ENCODE data around the gene PYCARD. TPM values are rescaled to one million over a fixed set of nuclear protein-coding genes. Genes with fewer than 3 reads are reported as not detected.

PYCARD gene
- total RNA-seq, 1 donor from 2014 or later = 2.9 TPM

DNA sequence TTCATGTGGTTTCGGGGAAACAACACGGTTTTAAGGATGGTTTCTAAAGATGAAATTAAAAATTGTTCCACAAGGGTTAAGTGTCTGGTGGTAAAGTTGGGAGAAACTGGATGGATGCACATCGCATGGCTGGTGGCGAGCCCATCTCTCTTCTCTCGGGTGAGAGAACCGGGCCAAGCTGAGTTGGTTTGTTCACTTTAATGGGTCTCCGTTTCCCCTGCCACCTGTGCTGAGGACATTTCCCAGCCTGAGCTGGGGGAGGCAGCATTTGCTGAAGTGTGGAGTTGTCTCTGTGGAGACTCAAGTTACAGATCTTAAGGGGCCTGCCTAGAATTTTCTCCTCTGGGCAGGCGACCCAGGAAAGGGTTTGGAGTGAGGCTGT, 14.8 kb downstream of the PYCARD start:
- H3K4me3 Mint-ChIP-seq (ENCODE audit: unreplicated experiment) = no peak overlapping the region
- TF ChIP-seq CTCF (IDR thresholded peaks at IDR 0.05) = no peak
- peaks cover 28% of the 10 kb centered on the region for H3K4me1 Mint-ChIP-seq (ENCODE audit: low read depth)
- H3K36me3 Mint-ChIP-seq (ENCODE audit: low read depth) = peaks cover 84% of the 10 kb centered on the region
- no peaks in the 10 kb centered on the region for H3K27me3 Mint-ChIP-seq (ENCODE audit: low read depth)
- peak; percentile 43 for DNase-seq (ENCODE audit: low spot score)
- H3K9me3 Mint-ChIP-seq (ENCODE audit: low read depth) = no peaks in the 10 kb centered on the region
- H3K27ac Mint-ChIP-seq (ENCODE audit: unreplicated experiment) = no peak overlapping the region

DNA sequence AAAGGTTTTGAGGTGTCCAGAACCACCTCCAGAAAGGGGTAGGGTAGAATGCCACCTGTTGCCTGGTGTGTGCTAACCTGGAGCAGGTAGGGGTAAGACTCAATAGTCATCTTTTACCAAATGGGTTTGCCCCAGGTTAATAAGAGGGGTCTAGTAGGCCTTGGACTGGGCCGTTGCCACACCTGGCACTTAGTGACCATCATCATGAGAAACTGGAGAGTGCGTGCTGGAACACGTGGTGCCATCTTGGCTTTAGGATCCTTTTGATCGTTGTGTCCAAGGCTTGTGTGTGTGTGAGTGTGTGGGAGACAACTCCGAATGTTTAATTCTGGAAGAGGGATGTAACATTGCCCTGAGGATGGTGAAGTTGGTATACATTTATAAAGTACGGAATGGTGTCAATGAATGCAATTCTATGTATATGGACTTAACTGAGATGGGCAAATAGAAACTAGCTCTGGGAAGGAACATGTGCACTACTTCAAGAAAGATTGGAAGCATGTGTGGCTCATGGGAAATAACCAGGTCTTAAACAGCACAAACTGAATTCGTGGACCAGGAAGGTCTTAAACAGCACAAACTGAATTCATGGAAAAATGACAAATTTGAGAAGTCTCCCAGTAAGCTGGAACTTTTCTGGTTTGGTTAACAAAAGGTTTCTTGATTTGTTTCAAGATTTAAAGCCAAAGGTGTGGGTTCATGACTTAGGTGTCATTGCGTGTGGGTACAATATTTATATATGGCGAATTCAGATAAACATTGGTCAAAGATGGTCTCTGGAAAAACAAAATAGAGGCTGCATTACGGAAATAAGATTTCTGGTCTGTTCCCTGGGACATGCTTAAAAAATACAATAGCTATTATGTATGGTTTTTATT, 15.4 kb downstream of the PYCARD start:
- H3K9me3 Mint-ChIP-seq (ENCODE audit: low read depth) = no peaks in the 10 kb centered on the region
- no peak overlapping the region for H3K4me3 Mint-ChIP-seq (ENCODE audit: unreplicated experiment)
- H3K36me3 Mint-ChIP-seq (ENCODE audit: low read depth) = peaks cover 88% of the 10 kb centered on the region
- TF ChIP-seq CTCF (IDR thresholded peaks at IDR 0.05) = no peak
- H3K27me3 Mint-ChIP-seq (ENCODE audit: low read depth) = no peaks in the 10 kb centered on the region
- DNase-seq (ENCODE audit: low spot score) = peak; percentile 12
- peaks cover 35% of the 10 kb centered on the region for H3K4me1 Mint-ChIP-seq (ENCODE audit: low read depth)
- no peak overlapping the region for H3K27ac Mint-ChIP-seq (ENCODE audit: unreplicated experiment)

GRCh38 chr16:31186176-31186575, 16.4 kb downstream of the PYCARD start:
- no peaks in the 10 kb centered on the region for H3K27me3 Mint-ChIP-seq (ENCODE audit: low read depth)

GRCh38 chr16:31185339-31185738, 17.2 kb downstream of the PYCARD start:
- no peak for TF ChIP-seq CTCF (IDR thresholded peaks at IDR 0.05)
- H3K4me1 Mint-ChIP-seq (ENCODE audit: low read depth) = peaks cover 45% of the 10 kb centered on the region
- peak overlapping the region; percentile 18 for H3K27ac Mint-ChIP-seq (ENCODE audit: unreplicated experiment)
- peaks cover 75% of the 10 kb centered on the region for H3K36me3 Mint-ChIP-seq (ENCODE audit: low read depth)
- no peak overlapping the region for H3K4me3 Mint-ChIP-seq (ENCODE audit: unreplicated experiment)
- no peaks in the 10 kb centered on the region for H3K27me3 Mint-ChIP-seq (ENCODE audit: low read depth)
- no peaks in the 10 kb centered on the region for H3K9me3 Mint-ChIP-seq (ENCODE audit: low read depth)
- DNase-seq (ENCODE audit: low spot score) = no peak

More at GRCh38 chr16:31186176-31186575, 16.4 kb downstream of the PYCARD start:
- H3K4me3 Mint-ChIP-seq (ENCODE audit: unreplicated experiment) = no peak overlapping the region
- peak; percentile 0 for DNase-seq (ENCODE audit: low spot score)
- H3K9me3 Mint-ChIP-seq (ENCODE audit: low read depth) = no peaks in the 10 kb centered on the region
- H3K36me3 Mint-ChIP-seq (ENCODE audit: low read depth) = peaks cover 83% of the 10 kb centered on the region
- TF ChIP-seq CTCF (IDR thresholded peaks at IDR 0.05) = no peak
- no peak overlapping the region for H3K27ac Mint-ChIP-seq (ENCODE audit: unreplicated experiment)
- peaks cover 43% of the 10 kb centered on the region for H3K4me1 Mint-ChIP-seq (ENCODE audit: low read depth)

DNA sequence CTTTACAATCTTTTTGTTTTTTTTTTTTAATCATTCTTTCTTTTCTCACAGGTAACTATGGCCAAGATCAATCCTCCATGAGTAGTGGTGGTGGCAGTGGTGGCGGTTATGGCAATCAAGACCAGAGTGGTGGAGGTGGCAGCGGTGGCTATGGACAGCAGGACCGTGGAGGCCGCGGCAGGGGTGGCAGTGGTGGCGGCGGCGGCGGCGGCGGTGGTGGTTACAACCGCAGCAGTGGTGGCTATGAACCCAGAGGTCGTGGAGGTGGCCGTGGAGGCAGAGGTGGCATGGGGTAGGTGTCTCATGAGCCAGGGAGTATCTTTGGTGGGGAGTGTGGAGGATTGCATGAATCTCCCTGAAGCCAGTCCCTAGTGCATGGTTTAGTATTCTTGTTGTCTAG, 17.7 kb downstream of the PYCARD start:
- H3K36me3 Mint-ChIP-seq (ENCODE audit: low read depth) = peaks cover 70% of the 10 kb centered on the region
- no peaks in the 10 kb centered on the region for H3K27me3 Mint-ChIP-seq (ENCODE audit: low read depth)
- no peak overlapping the region for H3K4me3 Mint-ChIP-seq (ENCODE audit: unreplicated experiment)
- DNase-seq (ENCODE audit: low spot score) = peak; percentile 80
- H3K4me1 Mint-ChIP-seq (ENCODE audit: low read depth) = peaks cover 45% of the 10 kb centered on the region
- H3K9me3 Mint-ChIP-seq (ENCODE audit: low read depth) = no peaks in the 10 kb centered on the region
- TF ChIP-seq CTCF (IDR thresholded peaks at IDR 0.05) = no peak
- no peak overlapping the region for H3K27ac Mint-ChIP-seq (ENCODE audit: unreplicated experiment)

Data from chondrocyte (in vitro differentiated cells).